ENCODE results near the gene CAPZA1. TPM values are rescaled to one million over a fixed set of nuclear protein-coding genes. Genes with fewer than 3 reads are reported as not detected.

The CAPZA1 gene
- total RNA-seq, 1 experiment from 2014 or later = 97.5 TPM

GRCh38 chr1:112637254-112638109 is 17.9 kb downstream of the CAPZA1 start:
- peaks cover 10% of the 10 kb centered on the region for H3K36me3 Mint-ChIP-seq
- POLR2A ChIA-PET = no interaction called here
- peaks cover 10% of the 10 kb centered on the region for H3K9me3 Mint-ChIP-seq
- H3K4me3 Mint-ChIP-seq = no peak overlapping the region
- H3K27ac Mint-ChIP-seq = peak overlapping the region; percentile 78
- H3K27me3 Mint-ChIP-seq (ENCODE audit: low read depth) = no peaks in the 10 kb centered on the region
- H3K4me1 Mint-ChIP-seq = peaks cover 6% of the 10 kb centered on the region
- ATAC-seq (no peak), DNase-seq (ENCODE audit: low spot score) (no peak)
- CTCF ChIA-PET = no interaction called here
- TF ChIP-seq E2F1 (CRISPR knock-in tag; IDR thresholded peaks at IDR 0.05) = no peak
- TF ChIP-seq PREB (CRISPR knock-in tag; IDR thresholded peaks at IDR 0.05; ENCODE audit: borderline replicate concordance) = no peak
- TF ChIP-seq ZBTB21 (CRISPR knock-in tag; IDR thresholded peaks at IDR 0.05; ENCODE audit: borderline replicate concordance) = no peak
- no peak for TF ChIP-seq TEAD4 (CRISPR knock-in tag; IDR thresholded peaks at IDR 0.05)
- TF ChIP-seq MXD4 (CRISPR knock-in tag; IDR thresholded peaks at IDR 0.05; ENCODE audit: borderline replicate concordance) = no peak
- TF ChIP-seq ZBTB43 (CRISPR knock-in tag; IDR thresholded peaks at IDR 0.05) = no peak
- TF ChIP-seq MAX (CRISPR knock-in tag; IDR thresholded peaks at IDR 0.05) = no peak
- TF ChIP-seq NR2C2 (CRISPR knock-in tag; IDR thresholded peaks at IDR 0.05) = no peak
- TF ChIP-seq ZNF671 (CRISPR knock-in tag; IDR thresholded peaks at IDR 0.05) = no peak
- no peak for TF ChIP-seq PRRX2 (CRISPR knock-in tag; IDR thresholded peaks at IDR 0.05)
- no peak for TF ChIP-seq SMAD4 (CRISPR knock-in tag; IDR thresholded peaks at IDR 0.05)
- no peak for TF ChIP-seq KAT7 (CRISPR knock-in tag; IDR thresholded peaks at IDR 0.05; ENCODE audit: borderline replicate concordance)
- TF ChIP-seq RELA (CRISPR knock-in tag; IDR thresholded peaks at IDR 0.05; ENCODE audit: borderline replicate concordance) = no peak
- no peak for TF ChIP-seq MYBL2 (CRISPR knock-in tag; IDR thresholded peaks at IDR 0.05)
- no peak for TF ChIP-seq ZMAT4 (CRISPR knock-in tag; IDR thresholded peaks at IDR 0.05)
- no peak for TF ChIP-seq ZNF425 (CRISPR knock-in tag; conservative IDR thresholded peaks at IDR 0.05)
- TF ChIP-seq TP53 (CRISPR knock-in tag; IDR thresholded peaks at IDR 0.05) = no peak
- no peak for TF ChIP-seq E2F4 (CRISPR knock-in tag; IDR thresholded peaks at IDR 0.05; ENCODE audit: borderline replicate concordance, low read depth)
